ENCODE results near the gene BRWD1.
"Not testable (repeated sequence)": the region's sequence is repeated elsewhere in the genome, so short reads cannot be mapped to it uniquely, and the experiment has no call there.

The BRWD1 gene

DNA sequence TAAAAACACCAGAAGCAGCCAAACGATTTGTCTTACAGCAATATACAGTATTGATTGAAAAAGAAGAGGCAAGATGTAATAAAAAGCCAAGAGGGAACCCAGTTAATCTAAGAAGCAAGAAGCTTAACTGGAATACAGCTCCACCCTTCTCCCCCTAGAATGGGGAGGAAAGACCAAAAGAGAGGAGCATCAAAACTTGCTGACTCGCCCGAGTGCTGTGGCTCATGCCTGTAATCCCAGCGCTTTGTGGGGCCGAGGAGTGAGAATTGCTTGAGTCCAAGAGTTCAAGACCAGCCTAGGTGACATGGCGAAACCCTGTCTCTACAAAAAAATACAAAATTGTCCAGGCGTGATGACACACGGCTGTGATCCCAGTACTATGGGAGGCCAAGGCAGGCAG, 32.2 kb downstream of the BRWD1 start:
- DNase-seq: no peak

DNA sequence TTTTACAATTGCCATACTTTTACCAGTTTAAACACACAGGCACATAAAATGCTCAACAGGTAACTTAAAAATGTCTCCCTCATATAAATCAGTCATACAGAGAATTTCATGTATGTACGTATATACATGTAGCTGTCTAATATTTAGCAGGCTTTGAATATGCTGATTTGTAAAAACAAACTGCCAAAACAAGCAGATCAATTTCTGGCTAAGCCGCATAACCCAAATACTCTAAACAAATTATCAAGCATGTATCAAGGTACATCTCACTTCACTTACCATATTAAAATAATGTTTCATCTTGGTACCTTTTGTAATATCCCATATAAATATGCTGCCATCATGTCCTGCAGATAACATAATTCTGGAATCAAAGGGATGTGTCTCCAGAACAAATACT, 43.8 kb downstream of the BRWD1 start:
- DNase-seq: no peak

DNA sequence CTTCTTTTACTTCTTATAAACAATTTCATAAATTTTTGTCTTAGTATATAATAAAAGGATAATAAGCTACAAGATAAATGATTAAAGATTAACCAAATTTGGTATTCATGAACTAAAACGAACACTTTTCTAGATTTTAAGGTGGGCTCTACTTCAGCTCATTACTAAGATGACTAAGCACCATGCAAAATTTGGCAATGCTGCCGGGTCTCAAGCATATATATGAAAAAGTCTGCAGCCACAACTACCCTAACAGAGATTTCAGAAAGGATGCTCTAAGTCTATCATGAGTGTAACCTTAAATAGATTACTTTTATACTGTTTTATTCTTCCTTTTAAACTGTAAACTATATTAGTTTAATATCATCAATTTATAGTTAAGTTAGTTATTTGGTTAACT, 47.8 kb downstream of the BRWD1 start:
- DNase-seq: no peak

DNA sequence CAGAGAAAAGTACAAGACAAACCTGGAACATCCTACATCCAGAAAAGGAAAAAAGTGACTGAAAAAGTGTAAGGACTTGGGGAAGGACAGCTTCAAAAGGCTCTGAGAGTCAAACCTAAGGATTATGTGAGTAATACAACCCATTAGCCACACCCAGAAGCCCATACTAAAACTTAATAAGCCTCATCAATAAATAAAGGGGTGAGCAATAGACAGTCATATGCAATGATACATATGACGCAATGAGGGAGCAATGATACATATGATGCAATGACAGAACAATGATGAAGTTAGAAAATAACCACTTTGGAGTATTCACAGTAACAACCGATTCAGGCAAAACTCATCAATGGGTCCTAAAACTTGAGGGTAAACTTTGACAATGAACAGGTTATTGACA, 50.1 kb downstream of the BRWD1 start:
- DNase-seq: no peak

- no peak for DNase-seq
Observed at GRCh38 chr21:39258207-39258606, 55.2 kb downstream of the BRWD1 start.

DNA sequence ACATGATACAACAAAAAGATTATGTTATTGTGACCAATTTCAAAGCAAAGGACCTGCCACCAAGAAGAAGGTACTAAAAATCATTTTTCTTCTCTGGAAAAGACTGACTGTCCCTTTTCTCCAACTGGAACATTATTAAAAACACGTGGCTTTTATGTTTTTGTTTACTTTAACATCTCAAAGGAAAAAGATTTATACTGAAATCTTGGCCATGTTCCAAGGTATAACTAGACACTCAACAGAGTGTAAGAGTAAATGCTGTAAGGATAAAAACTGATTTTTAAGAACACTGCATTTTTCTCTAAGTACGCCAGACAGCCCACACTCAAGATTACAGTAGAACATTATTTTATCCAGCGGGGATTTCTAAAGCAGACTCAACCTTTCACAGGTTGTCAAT, 62.1 kb downstream of the BRWD1 start:
- DNase-seq: no peak

DNA sequence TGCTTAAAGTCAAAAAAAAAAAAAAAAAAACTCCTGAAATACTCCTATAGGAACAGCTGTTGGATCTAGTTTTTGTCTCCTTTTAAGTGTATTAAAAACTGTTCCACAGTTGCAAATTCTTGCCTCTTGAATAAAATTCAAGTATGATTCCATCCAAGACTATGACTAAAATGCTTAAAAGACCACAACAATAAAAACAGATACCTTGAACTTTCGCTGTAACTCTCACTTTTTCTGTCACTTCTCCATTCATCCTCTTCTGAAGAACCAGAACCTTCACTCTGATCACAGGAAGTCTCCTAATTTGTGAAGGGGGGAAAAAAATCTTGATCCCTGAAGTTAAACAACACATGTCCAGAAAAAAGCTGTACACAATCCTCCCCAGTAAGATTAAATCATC, 75.2 kb downstream of the BRWD1 start:
- DNase-seq: no peak

GRCh38 chr21:39232861-39233291, 80.6 kb downstream of the BRWD1 start:
- no peak for DNase-seq

DNA sequence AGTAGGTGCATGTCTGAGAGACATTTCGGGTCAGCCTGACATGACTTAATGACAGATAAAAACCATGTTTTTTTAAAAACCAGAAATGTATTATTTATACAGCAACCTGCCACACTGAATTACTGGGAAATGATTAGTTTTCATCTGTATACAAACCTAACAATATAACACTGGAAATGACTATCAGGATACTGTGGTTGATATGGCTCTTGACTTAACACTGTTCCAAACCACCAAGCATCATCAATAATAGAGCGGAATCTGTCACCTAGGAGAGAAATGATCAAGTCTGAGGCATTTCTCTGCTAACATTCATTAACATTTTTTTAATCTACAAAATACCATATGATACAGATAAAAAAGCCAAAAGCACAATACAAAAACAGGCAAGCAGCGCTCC, 88.5 kb downstream of the BRWD1 start:
- DNase-seq: no peak

DNA sequence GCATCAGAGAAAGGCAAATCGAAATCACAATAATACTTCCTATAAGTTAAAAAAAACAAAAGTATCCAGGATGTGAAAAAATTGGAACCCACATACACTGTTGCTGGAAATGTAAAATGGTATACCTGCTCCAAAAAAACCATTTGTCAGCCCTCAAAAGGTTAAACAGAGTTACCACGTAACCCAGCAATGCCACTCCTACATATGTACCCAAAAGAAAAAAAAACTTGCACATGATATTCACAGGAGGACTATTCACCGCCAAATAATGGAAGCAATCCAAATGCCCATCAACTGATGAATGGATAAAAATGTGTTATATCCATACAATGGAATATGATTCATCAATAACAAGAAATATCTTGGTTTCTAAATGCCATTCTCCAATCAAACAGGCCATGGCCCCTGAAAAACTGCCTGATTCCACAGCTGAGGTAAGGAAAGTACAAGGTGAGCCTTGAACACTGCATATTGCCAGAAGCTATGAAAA, 91.4 kb downstream of the BRWD1 start:
- no peak for DNase-seq

DNA sequence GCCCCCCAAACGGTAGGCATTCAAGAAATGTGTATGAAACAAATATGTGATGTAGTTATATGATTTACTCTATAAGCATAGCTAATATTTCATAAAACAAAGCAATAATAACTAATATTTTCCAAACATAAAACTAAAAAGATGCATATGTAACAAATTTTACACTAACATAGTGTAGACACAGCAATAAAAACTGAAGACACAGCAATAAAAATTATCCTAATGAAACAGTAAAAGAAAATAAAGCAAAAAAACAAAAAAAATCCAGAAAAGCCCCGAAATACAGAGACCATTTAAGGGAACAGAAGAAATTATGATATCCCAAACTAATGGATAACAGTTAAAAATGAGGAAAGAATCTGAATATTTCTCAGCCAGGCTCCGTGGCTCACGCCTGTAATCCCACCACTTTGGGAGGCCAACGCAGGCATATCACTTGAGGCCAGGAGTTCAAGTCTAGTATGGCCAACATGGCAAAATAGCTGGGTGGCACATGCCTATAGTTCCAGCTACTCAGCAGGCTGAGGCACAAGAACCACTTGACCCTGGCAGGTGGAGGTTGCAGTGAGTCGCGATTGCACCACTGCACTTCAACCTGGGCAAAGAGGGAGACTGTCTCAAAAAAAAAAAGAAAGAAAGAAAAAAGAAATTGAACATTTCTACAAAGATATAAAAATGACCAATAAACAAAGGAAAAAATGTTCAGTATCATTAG, 92.0 kb downstream of the BRWD1 start:
- no peak for DNase-seq

DNA sequence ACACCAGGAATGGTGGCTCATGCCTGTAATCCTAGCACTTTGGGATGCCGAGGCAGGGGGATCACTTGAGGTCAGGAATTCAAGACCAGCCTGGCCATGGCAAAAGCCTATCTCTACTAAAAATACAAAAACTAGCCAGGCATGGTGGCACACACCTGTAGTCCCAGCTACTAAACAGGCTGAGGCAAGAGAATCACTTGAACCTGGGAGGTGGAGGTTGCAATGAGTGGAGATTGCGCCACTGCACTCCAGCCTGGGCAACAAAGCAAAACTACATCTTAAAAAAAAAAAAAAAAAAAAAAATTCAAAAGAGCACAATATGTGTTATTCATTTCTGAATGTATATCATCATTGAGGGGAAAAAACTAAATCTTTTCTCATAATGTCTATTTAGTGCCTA, 92.6 kb downstream of the BRWD1 start:
- DNase-seq: not testable (repeated sequence)

DNA sequence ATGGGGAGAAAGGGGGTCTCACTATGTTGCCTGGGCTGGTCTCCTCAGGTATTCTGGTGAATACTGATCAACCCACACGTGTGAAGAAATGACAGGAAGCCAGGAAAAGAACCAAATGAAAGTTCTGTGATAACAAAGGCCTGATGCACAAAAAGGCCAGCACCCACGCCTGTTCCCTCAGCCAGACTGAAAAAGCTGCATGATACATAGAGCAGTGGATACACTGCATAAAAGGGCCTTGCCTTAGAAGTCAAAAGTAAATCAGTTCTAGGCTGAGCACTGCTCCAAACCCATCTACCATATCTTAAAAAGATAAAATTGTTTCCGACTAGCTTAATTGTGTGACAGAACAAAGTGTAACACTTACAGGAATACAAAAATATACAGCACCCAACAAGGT, 93.3 kb downstream of the BRWD1 start:
- DNase-seq: no peak

DNA sequence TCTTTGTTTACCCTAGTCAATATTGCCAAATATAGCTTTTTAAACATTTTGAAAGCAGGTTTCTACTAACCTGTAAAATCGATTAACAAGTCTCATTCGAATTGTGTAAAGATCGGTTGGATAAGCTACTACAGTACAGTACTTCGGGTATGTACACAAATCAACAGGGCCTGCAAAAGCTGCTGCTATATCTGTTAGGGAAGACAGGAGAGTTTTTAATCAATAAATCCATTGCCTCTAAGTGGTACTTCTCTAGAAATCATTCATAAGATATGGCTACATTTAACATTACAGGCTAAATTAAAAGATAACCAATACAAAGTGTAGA, 95.4 kb downstream of the BRWD1 start:
- no peak for DNase-seq

DNA sequence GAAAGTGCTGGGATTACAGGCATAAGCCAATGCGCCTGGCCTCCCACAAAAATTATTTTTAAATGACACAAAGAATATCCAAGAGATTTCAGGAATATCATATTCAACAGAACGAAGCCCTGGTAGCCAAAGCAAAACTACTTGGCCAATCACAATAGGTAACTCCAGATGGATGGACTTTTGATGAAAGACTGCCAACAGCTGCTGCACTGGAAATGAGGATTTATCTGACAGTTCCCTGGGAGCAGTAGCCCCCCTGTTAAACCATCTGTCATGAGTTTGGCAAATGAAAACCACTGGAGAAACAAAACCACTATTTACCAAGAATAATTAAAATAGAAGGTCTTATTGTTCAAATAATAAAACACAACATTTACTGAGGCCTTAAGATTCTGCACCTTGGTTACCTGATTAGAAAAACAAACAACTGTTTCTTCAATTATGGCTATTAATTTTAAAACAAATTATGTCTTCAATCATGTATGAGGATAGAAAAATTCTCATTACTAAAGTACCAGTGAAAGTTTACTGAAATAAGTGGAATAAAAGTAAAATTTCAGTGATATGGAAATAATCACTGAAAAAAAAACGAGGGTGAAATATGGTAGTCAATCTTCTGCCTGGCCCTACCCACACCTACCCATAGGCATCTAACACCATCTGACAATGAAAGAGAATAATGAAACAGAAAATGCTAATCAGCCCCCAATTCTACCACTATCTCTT, 95.9 kb downstream of the BRWD1 start:
- DNase-seq: no peak

GRCh38 chr21:39216290-39216689, 97.1 kb downstream of the BRWD1 start:
- no peak for DNase-seq

DNA sequence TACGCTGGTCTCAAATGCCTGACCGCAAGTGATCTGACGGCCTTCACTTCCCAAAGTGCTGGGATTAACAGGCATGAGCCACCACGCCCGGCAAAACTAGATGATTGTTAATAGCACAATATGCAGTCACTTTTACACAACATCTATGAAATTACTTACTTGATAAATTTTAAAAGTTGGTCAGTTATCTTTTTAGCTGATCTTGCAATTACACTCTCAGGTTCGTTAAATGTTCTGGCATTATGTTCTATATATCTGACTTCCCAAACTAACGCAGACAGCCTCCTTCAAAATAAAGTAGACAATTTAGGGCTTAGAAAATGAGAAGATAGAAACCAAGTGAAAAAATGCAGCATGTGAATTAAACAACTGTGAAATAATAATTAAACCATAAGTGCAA, 98.4 kb downstream of the BRWD1 start:
- no peak for DNase-seq

GRCh38 chr21:39209334-39209688, 104.1 kb downstream of the BRWD1 start:
- no peak for DNase-seq

DNA sequence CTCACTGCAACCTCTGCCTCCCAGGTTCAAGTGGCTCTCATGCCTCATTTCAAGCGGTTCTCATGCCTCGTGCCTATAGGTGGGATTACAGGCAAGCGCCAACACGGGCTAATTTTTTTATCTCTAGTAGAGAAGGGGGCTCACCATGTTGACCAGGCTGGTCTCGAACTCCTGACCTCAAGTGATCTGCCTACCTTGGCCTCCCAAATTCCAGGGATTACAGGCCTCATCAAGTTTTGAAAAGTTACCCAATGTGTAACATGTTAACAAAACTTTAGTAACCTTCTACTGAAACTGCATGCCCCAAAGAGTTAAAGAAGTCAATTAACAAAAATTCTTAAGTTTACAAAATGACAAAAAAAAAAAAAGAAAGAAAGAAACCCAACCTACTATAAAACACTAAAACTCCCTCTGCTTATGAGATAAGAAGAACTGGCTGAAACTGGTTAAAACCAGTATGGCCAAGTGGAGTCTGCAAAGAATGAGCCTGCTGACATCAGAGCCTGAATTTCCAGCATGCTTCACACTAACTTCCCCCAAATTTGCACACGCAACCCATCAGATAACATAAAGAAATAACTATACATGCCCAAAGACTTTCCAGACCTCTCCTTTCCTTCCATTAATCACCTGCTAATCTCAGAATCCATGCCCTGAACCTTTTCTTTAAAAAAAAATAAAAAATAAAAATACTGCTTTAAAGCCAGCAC, 104.7 kb downstream of the BRWD1 start:
- DNase-seq: no peak

DNA sequence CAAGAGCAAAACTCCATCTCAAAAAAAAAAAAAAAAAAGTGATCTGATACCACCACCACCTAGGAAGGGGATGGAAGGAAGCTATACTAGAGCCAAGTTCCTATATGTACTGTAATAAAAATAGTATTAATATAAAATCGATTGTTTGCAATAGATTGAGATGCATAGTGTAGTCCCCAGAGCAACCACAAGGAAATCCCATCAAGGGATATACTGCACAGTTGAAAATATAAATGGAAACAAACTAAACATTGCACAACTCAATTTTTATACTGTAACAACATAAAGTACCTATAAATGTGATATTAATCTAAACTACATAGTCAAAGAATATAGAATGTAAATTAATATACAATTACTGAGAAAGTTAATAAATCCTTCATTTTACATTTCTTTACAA, 109.3 kb downstream of the BRWD1 start:
- no peak for DNase-seq

DNA sequence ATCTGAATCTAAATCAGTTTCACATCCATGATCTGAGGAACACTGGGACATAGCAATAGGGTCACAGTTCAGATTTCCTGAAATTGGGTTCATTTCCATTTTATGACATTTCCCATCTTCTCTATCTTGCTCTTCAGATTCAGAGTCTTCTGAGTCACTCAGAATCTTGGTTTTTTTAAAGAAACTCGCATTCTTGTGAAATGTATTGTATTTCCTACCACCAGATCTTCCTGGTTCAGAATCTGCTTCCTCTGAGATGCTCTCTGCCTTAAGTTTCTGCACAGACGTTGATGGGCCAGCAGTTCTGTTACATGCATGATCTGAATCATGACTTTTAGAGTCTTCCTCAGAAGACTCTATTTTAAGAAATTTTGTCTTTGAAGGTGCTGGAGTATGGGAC, 114.6 kb downstream of the BRWD1 start:
- DNase-seq: no peak

DNA sequence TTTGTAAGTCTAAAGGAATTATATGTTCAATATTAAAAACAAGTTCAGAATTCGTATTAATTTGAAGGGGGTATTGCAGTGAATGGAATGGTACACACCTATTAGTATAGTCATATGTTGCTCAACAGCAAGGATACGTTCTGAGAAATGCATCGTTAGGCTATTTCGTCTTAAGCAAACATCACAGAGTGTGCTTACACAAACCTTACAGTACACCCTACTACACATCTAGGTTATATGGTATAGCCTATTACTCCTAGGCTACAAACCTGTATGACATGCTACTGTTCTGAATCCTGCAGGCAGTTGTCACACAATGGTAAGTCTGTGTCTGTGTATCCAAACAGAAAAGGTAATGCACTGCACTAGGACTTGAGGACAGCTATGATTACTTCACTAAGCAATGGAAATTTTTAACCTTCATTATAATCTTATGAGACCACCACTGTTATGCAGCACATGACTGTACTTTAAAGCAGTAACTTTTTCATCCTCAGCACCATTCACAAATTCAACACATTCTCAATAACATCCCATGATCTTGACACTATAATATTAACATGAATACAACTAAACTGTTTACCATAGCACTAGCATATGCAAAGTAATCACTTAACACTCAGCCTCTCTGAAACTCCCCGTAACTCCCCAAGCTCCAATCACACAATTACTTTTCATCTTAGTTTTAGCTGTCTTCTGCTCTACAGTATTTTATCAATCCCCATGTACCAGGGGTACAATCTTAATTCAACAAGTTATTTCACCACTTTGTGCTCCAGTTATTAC, 115.8 kb downstream of the BRWD1 start:
- DNase-seq: no peak

- no peak for DNase-seq
Observed at GRCh38 chr21:39196838-39197237, 116.6 kb downstream of the BRWD1 start.

All from retina (tissue), 1 donor.